ENCODE results near the gene THEM4.

THEM4 gene

GRCh38 chr1:151834239-151834638, 75.1 kb downstream of the THEM4 start:
- no peak for DNase-seq

- no peak for DNase-seq
These were observed 76.0 kb downstream of the THEM4 start for GRCh38 chr1:151833172-151833900.

GRCh38 chr1:151832318-151832980, 76.9 kb downstream of the THEM4 start:
- DNase-seq = no peak

- no peak for DNase-seq
These were observed 77.7 kb downstream of the THEM4 start, which contains the start of gene RORC for GRCh38 chr1:151831605-151832004. Gene RORC, minus strand, starts transcription at chr1:151831802. Its CDS starts 38 bp downstream, at chr1:151831764.

GRCh38 chr1:151831256-151831591, 78.1 kb downstream of the THEM4 start:
- DNase-seq = no peak

GRCh38 chr1:151830055-151830454, 79.3 kb downstream of the THEM4 start:
- no peak for DNase-seq

GRCh38 chr1:151829352-151830046, 79.8 kb downstream of the THEM4 start:
- DNase-seq = no peak

- no peak for DNase-seq
These were observed 80.4 kb downstream of the THEM4 start for GRCh38 chr1:151828921-151829320.

GRCh38 chr1:151827853-151828252, 81.5 kb downstream of the THEM4 start:
- no peak for DNase-seq

- DNase-seq = peak in 1 of 2 experiments; percentile 60
These were observed 83.3 kb downstream of the THEM4 start for GRCh38 chr1:151825751-151826660.

GRCh38 chr1:151825204-151825603, 84.1 kb downstream of the THEM4 start:
- no peak for DNase-seq

Data from activated T-cell treated with anti-CD3 and anti-CD28 coated beads, Interleukin-2, amount 50 U/mL, for 48 hours (primary cell).